Measurements from ENCODE around the gene MAP3K20. TPM values are rescaled to one million over a fixed set of nuclear protein-coding genes. Genes with fewer than 3 reads are reported as not detected.
"Not testable (repeated sequence)": the region's sequence is repeated elsewhere in the genome, so short reads cannot be mapped to it uniquely, and the experiment has no call there.

Gene MAP3K20
- total and polyA plus RNA-seq, 2 donors from 2014 or later, result 3.9 to 25.6 TPM

- H3K27me3 ChIP-seq (ENCODE audit: control insufficient read depth, insufficient read depth, low read length), result no peaks in the 10 kb centered on the region
- no peak for FAIRE-seq
- no peaks in the 10 kb centered on the region for H3K4me1 ChIP-seq (ENCODE audit: control insufficient read depth in 2 of 3, insufficient read depth in 2 of 3, low read depth in 1 of 3, low read length in 3 of 3)
- intact Hi-C loops (cut with DNase I), result no loop called here
- DNase-seq, result no peak
- H3K36me3 ChIP-seq (ENCODE audit: control insufficient read depth in 2 of 3, insufficient read depth in 3 of 3, low read length in 3 of 3), result no peaks in the 10 kb centered on the region
- H3K4me3 ChIP-seq (ENCODE audit: low read length in 3 of 3), result no peak overlapping the region
- H3K9ac ChIP-seq (ENCODE audit: low read length in 3 of 3), result no peak overlapping the region
- no peak for TF ChIP-seq CTCF (IDR thresholded peaks at IDR 0.05; ENCODE audit: borderline replicate concordance, extremely low read depth, insufficient read depth)
- H3K9me3 ChIP-seq (ENCODE audit: control insufficient read depth in 2 of 3, insufficient read depth in 1 of 3, low read length in 3 of 3), result no peaks in the 10 kb centered on the region
- no peak overlapping the region for H3K27ac ChIP-seq (ENCODE audit: low read depth in 2 of 2, low read length in 2 of 2)
Measured at GRCh38 chr2:173034143-173034542, 41.5 kb upstream of the MAP3K20 start.

- TF ChIP-seq CTCF (IDR thresholded peaks at IDR 0.05; ENCODE audit: borderline replicate concordance, extremely low read depth, insufficient read depth), result no peak
- DNase-seq (no peak), FAIRE-seq (no peak)
- H3K4me1 ChIP-seq (ENCODE audit: control insufficient read depth in 2 of 3, insufficient read depth in 2 of 3, low read depth in 1 of 3, low read length in 3 of 3), result no peaks in the 10 kb centered on the region
- no peaks in the 10 kb centered on the region for H3K36me3 ChIP-seq (ENCODE audit: control insufficient read depth in 2 of 3, insufficient read depth in 3 of 3, low read length in 3 of 3)
- H3K27me3 ChIP-seq (ENCODE audit: control insufficient read depth, insufficient read depth, low read length), result no peaks in the 10 kb centered on the region
- H3K27ac ChIP-seq (ENCODE audit: low read depth in 2 of 2, low read length in 2 of 2), result no peak overlapping the region
- intact Hi-C loops (cut with DNase I), result no loop called here
- no peaks in the 10 kb centered on the region for H3K9me3 ChIP-seq (ENCODE audit: control insufficient read depth in 2 of 3, insufficient read depth in 1 of 3, low read length in 3 of 3)
- no peak overlapping the region for H3K9ac ChIP-seq (ENCODE audit: low read length in 3 of 3)
- no peak overlapping the region for H3K4me3 ChIP-seq (ENCODE audit: low read length in 3 of 3)
Measured at GRCh38 chr2:173037245-173038120, 38.2 kb upstream of the MAP3K20 start.

GRCh38 chr2:173038257-173038656 lies 37.4 kb upstream of the MAP3K20 start:
- DNase-seq; H3K4me3 ChIP-seq (ENCODE audit: low read length in 3 of 3); intact Hi-C loops (cut with DNase I); H3K4me1 ChIP-seq (ENCODE audit: control insufficient read depth in 2 of 3, insufficient read depth in 2 of 3, low read depth in 1 of 3, low read length in 3 of 3); H3K27ac ChIP-seq (ENCODE audit: low read depth in 2 of 2, low read length in 2 of 2); H3K36me3 ChIP-seq (ENCODE audit: control insufficient read depth in 2 of 3, insufficient read depth in 3 of 3, low read length in 3 of 3); H3K27me3 ChIP-seq (ENCODE audit: control insufficient read depth, insufficient read depth, low read length); FAIRE-seq; H3K9me3 ChIP-seq (ENCODE audit: control insufficient read depth in 2 of 3, insufficient read depth in 1 of 3, low read length in 3 of 3); H3K9ac ChIP-seq (ENCODE audit: low read length in 3 of 3): not testable (repeated sequence)

- DNase-seq, result no peak
- H3K36me3 ChIP-seq (ENCODE audit: control insufficient read depth in 2 of 3, insufficient read depth in 3 of 3, low read length in 3 of 3), result no peaks in the 10 kb centered on the region
- H3K9ac ChIP-seq (ENCODE audit: low read length in 3 of 3), result no peak overlapping the region
- intact Hi-C loops (cut with DNase I), result no loop called here
- no peak for TF ChIP-seq CTCF (IDR thresholded peaks at IDR 0.05; ENCODE audit: borderline replicate concordance, extremely low read depth, insufficient read depth)
- no peak overlapping the region for H3K4me3 ChIP-seq (ENCODE audit: low read length in 3 of 3)
- no peaks in the 10 kb centered on the region for H3K27me3 ChIP-seq (ENCODE audit: control insufficient read depth, insufficient read depth, low read length)
- H3K4me1 ChIP-seq (ENCODE audit: control insufficient read depth in 2 of 3, insufficient read depth in 2 of 3, low read depth in 1 of 3, low read length in 3 of 3), result no peaks in the 10 kb centered on the region
- no peak for FAIRE-seq
- no peaks in the 10 kb centered on the region for H3K9me3 ChIP-seq (ENCODE audit: control insufficient read depth in 2 of 3, insufficient read depth in 1 of 3, low read length in 3 of 3)
- no peak overlapping the region for H3K27ac ChIP-seq (ENCODE audit: low read depth in 2 of 2, low read length in 2 of 2)
Measured at GRCh38 chr2:173040729-173041128, 34.9 kb upstream of the MAP3K20 start.

Measured in kidney (tissue), 14 donors.